H1 (cell line): ENCODE measurements around the gene SEL1L. TPM values are rescaled to one million over a fixed set of nuclear protein-coding genes. Genes with fewer than 3 reads are reported as not detected.

Experiments used
- CTCF ChIA-PET: fragments of 300-600 bp; sonication (Branson Sonifier 250); formaldehyde crosslinking; loops from one replicate; lab custom pipeline; 2021; ENCODE audit not compliant: partially characterized antibody; lab: Charles Lee
- POLR2A ChIA-PET: fragments of 300-600 bp; sonication (Branson Sonifier 250); formaldehyde crosslinking; loops from one replicate; lab custom pipeline; 2021; ENCODE audit warnings: inconsistent platforms; ENCODE audit not compliant: partially characterized antibody; lab: Charles Lee
- DNase-seq, 2 experiments: peaks; one replicate each; pipeline versions ENCODE4 v3.0.0 to v3.0.0-alpha.2; 2010 to 2022; ENCODE audit warnings: low spot score in 2 of 2, low read depth in 1 of 2, mixed read lengths in 1 of 2
- FAIRE-seq: peaks from 2 replicates; lab custom pipeline; 2011; peaks lifted over from hg19 to GRCh38; lab: Jason Lieb, UNC
- H2AFZ ChIP-seq: 2 replicates; pipeline ENCODE4 v1.8.1; 2012; ENCODE audit warnings: low read length, inconsistent platforms
- H2AK5ac ChIP-seq: 2 replicates; pipeline ENCODE4 v1.6.1; 2013; ENCODE audit warnings: low read depth, low read length
- H2BK120ac ChIP-seq: replicated peaks from 2 replicates; pipeline ENCODE3; 2013; ENCODE audit warnings: low read depth, low read length, inconsistent platforms
- H2BK12ac ChIP-seq: 2 replicates; pipeline ENCODE4 v1.6.1; 2013; ENCODE audit warnings: low read depth, low read length
- H2BK15ac ChIP-seq: 2 replicates; pipeline ENCODE4 v1.6.1; 2013; ENCODE audit warnings: low read length
- H2BK20ac ChIP-seq: 2 replicates; pipeline ENCODE4 v1.6.1; 2013; ENCODE audit warnings: low read length
- H2BK5ac ChIP-seq: 2 replicates; pipeline ENCODE4 v1.6.1; 2013; ENCODE audit warnings: low read depth, low read length
- H3K14ac ChIP-seq: 2 replicates; pipeline ENCODE4 v1.6.1; 2013; ENCODE audit warnings: inconsistent platforms; ENCODE audit not compliant: insufficient read length
- H3K18ac ChIP-seq: 2 replicates; pipeline ENCODE4 v1.6.1; 2013; ENCODE audit warnings: low read length; ENCODE audit errors: extremely low read depth
- H3K23ac ChIP-seq: 2 replicates; pipeline ENCODE4 v1.6.1; 2013; ENCODE audit warnings: inconsistent platforms; ENCODE audit not compliant: insufficient read length
- H3K23me2 ChIP-seq: 2 replicates; pipeline ENCODE4 v1.6.1; 2013; ENCODE audit warnings: low read depth, low read length
- H3K27ac ChIP-seq: 2 replicates; pipeline ENCODE4 v1.6.1; 2011; ENCODE audit warnings: low read depth, low read length, inconsistent platforms
- H3K27me3 ChIP-seq, 4 experiments: replicated peaks in 1 of 4; 1 replicate in 1 of 4; 2 replicates in 3 of 4; pipeline versions ENCODE4 v1.6.1 to v1.8.1; 2011 to 2013; ENCODE audit warnings: low read length in 3 of 4, mild to moderate bottlenecking in 3 of 4, inconsistent platforms in 2 of 4, mixed read lengths in 2 of 4, moderate library complexity in 1 of 4; ENCODE audit not compliant: control insufficient read depth in 3 of 4, insufficient read depth in 3 of 4; ENCODE audit errors: extremely low read depth in 1 of 4
- H3K36me3 ChIP-seq, 4 experiments: 2 replicates each; pipeline versions ENCODE4 v1.6.1 to v1.8.1; 2011 to 2013; ENCODE audit warnings: mild to moderate bottlenecking in 4 of 4, low read length in 3 of 4, moderate library complexity in 2 of 4, control low read depth in 1 of 4, inconsistent platforms in 1 of 4; ENCODE audit not compliant: insufficient read depth in 4 of 4, control insufficient read depth in 2 of 4
- H3K4ac ChIP-seq: replicated peaks from 2 replicates; pipeline ENCODE3; 2013; ENCODE audit warnings: low read length, low read depth, mixed read lengths, inconsistent platforms; ENCODE audit not compliant: insufficient read length
- H3K4me1 ChIP-seq, 4 experiments: replicated peaks in 1 of 4; 1 replicate in 1 of 4; 2 replicates in 3 of 4; pipeline versions ENCODE4 v1.6.1 to v1.8.1; 2011 to 2013; ENCODE audit warnings: low read length in 3 of 4, inconsistent platforms in 2 of 4, mixed read lengths in 1 of 4; ENCODE audit not compliant: insufficient read depth in 4 of 4, control insufficient read depth in 3 of 4
- H3K4me2 ChIP-seq, 2 experiments: 2 replicates each; pipeline versions ENCODE4 v1.6.1 to v1.8.1; 2011 to 2013; ENCODE audit warnings: low read depth in 2 of 2, low read length in 2 of 2, control low read depth in 1 of 2, inconsistent platforms in 1 of 2, mild to moderate bottlenecking in 1 of 2; ENCODE audit not compliant: insufficient read depth in 1 of 2
- H3K4me3 ChIP-seq, 4 experiments: fragments of 200-600, 300-600 bp in 1 of 4; sonication (generic), shearing (Covaris generic), sonication (Bioruptor Twin) in 1 of 4; 2 replicates each; pipeline versions ENCODE4 v1.5.1 to v1.8.1; 2011 to 2016; ENCODE audit warnings: low read length in 4 of 4, low read depth in 3 of 4, control low read depth in 2 of 4, inconsistent platforms in 2 of 4, mild to moderate bottlenecking in 2 of 4, mixed read lengths in 1 of 4, moderate library complexity in 1 of 4; ENCODE audit not compliant: insufficient read depth in 2 of 4; ENCODE audit errors: extremely low read depth in 1 of 4
- H3K56ac ChIP-seq: replicated peaks from 2 replicates; pipeline ENCODE3; 2013; ENCODE audit warnings: low read depth, mild to moderate bottlenecking, mixed read lengths, low read length, inconsistent platforms; ENCODE audit not compliant: insufficient read length
- H3K79me1 ChIP-seq: 2 replicates; pipeline ENCODE4 v1.6.1; 2013; ENCODE audit warnings: low read depth, low read length, control low read depth
- H3K79me2 ChIP-seq, 2 experiments: 2 replicates each; pipeline versions ENCODE4 v1.6.1 to v1.8.1; 2012 to 2013; ENCODE audit warnings: low read length in 2 of 2, mild to moderate bottlenecking in 2 of 2, inconsistent platforms in 1 of 2; ENCODE audit not compliant: insufficient read depth in 2 of 2, control insufficient read depth in 1 of 2
- H3K9ac ChIP-seq, 4 experiments: replicated peaks in 1 of 4; 1 replicate in 1 of 4; 2 replicates in 3 of 4; pipeline versions ENCODE4 v1.6.1 to v1.8.1; 2011 to 2013; ENCODE audit warnings: low read depth in 3 of 4, low read length in 3 of 4, control low read depth in 2 of 4, mild to moderate bottlenecking in 2 of 4, moderate library complexity in 2 of 4, inconsistent platforms in 1 of 4; ENCODE audit errors: extremely low read depth in 1 of 4
- H3K9me3 ChIP-seq, 2 experiments: 2 replicates each; pipeline versions ENCODE4 v1.6.1 to v1.8.1; 2012 to 2013; ENCODE audit warnings: mild to moderate bottlenecking in 2 of 2, moderate library complexity in 2 of 2, control low read depth in 1 of 2, inconsistent platforms in 1 of 2, low read depth in 1 of 2, low read length in 1 of 2, mixed read lengths in 1 of 2; ENCODE audit not compliant: insufficient read depth in 2 of 2
- H4K20me1 ChIP-seq, 2 experiments: replicated peaks in 1 of 2; 2 replicates each; pipeline versions ENCODE3 to v1.8.1; 2011 to 2013; ENCODE audit warnings: inconsistent platforms in 2 of 2, low read length in 2 of 2, mild to moderate bottlenecking in 1 of 2; ENCODE audit not compliant: insufficient read depth in 2 of 2, control insufficient read depth in 1 of 2
- H4K5ac ChIP-seq: 2 replicates; pipeline ENCODE4 v1.6.1; 2013; ENCODE audit warnings: low read length, low read depth, mixed read lengths, inconsistent platforms; ENCODE audit not compliant: insufficient read length
- H4K8ac ChIP-seq: 2 replicates; pipeline ENCODE4 v1.8.0; 2013; ENCODE audit warnings: mild to moderate bottlenecking, moderate library complexity, low read length, inconsistent platforms; ENCODE audit not compliant: insufficient read depth; ENCODE audit errors: extremely low read depth
- H4K91ac ChIP-seq: replicated peaks from 2 replicates; pipeline ENCODE3; 2013; ENCODE audit warnings: low read length, mixed read lengths, inconsistent platforms; ENCODE audit not compliant: insufficient read length
- EP300 ChIP-seq, 2 experiments: IDR thresholded peaks; 1 replicate in 1 of 2; 2 replicates in 1 of 2; pipeline ENCODE4 v1.6.1; 2011 to 2012; ENCODE audit warnings: low read depth in 2 of 2, low read length in 2 of 2, mild to moderate bottlenecking in 2 of 2, borderline replicate concordance in 1 of 2, inconsistent platforms in 1 of 2, moderate library complexity in 1 of 2
- POLR2AphosphoS5 ChIP-seq: IDR thresholded peaks from 2 replicates; pipeline ENCODE4 v1.6.1; 2011; ENCODE audit warnings: low read depth, low read length
- YY1 ChIP-seq: IDR thresholded peaks from 2 replicates; pipeline ENCODE4 v1.6.1; 2011; ENCODE audit warnings: low read depth, mild to moderate bottlenecking, low read length
- WGBS, 2 experiments: shearing (Covaris generic) in 1 of 2; methylation state at CpG; one replicate each; pipeline versions ENCODE4 v1.1.6 to v1.1.7; 2013 to 2015; ENCODE audit warnings: low lambda C conversion rate in 2 of 2, mixed read lengths in 2 of 2, inconsistent platforms in 1 of 2, low coverage in 1 of 2, missing lambda C conversion rate in 1 of 2; ENCODE audit not compliant: insufficient replicate concordance in 2 of 2, insufficient coverage in 1 of 2, insufficient read length in 1 of 2; ENCODE audit errors: extremely low coverage in 1 of 2, missing lambda C conversion rate in 1 of 2; 5-methylcytosine and 5-hydroxymethylcytosine counted together
- polyA plus RNA-seq, 7 experiments: library from polyadenylated mRNA; depleted of rRNA in 3 of 7; stranded (reverse) in 5 of 7; unstranded in 2 of 7; fragments of >200 nt in 5 of 7; fragments of 200-250 nt in 2 of 7; gene quantifications; 1 replicate in 5 of 7; 2 replicates in 1 of 7; 4 replicates in 1 of 7; pipeline versions ENCODE4 v1.2.1 to v1.2.3, GENCODE V29; 2011 to 2013; ENCODE audit warnings: missing spikeins in 2 of 7, mixed read lengths in 2 of 7
- total RNA-seq: library from RNA; stranded (reverse); fragmentation: NEBNext Ultra II Directional; extraction: Animal tissue kit (Norgen Biotek cat#: 25700); gene quantifications from 2 replicates; pipeline ENCODE4 v1.2.1, GENCODE V29; 2021

The SEL1L gene
- total and polyA plus RNA-seq, 2 of the 8 experiments (the other 6 are each of a cell fraction or from before 2014, with no cell fraction given), result 4.3 to 34.9 TPM

GRCh38 chr14:81472096-81472800, 61.4 kb downstream of the SEL1L start:
- H3K56ac ChIP-seq, result no peak overlapping the region
- DNase-seq (no peak), FAIRE-seq (peak; percentile 13)
- H4K91ac ChIP-seq, result no peak overlapping the region
- H3K14ac ChIP-seq, result no peak overlapping the region
- H2BK15ac ChIP-seq, result no peak overlapping the region
- no peaks in the 10 kb centered on the region for H3K27me3 ChIP-seq
- no peaks in the 10 kb centered on the region for H3K9me3 ChIP-seq
- H3K9ac ChIP-seq, result no peak overlapping the region
- no peak overlapping the region for H3K27ac ChIP-seq
- no peaks in the 10 kb centered on the region for H3K23me2 ChIP-seq
- H3K4me1 ChIP-seq, result no peaks in the 10 kb centered on the region
- H2BK20ac ChIP-seq, result no peak overlapping the region
- no peaks in the 10 kb centered on the region for H4K20me1 ChIP-seq
- peaks cover 0 to 17% (median 8%) of the 10 kb centered on the region in 4 experiments; a peak in 5 of 8 replicates for H3K36me3 ChIP-seq
- 91% methylated on average over 3 of the region's 3 CpGs; no CpG with 5 or more reads in 1 of the 2 experiments for WGBS, 2 experiments
- POLR2A ChIA-PET, result no interaction called here
- CTCF ChIA-PET, result interaction anchor here (0.7 to 2.3 kb wide), 5 partner anchors 7 to 510 kb away, joined by 3 to 10 read pairs (median 3); no protein-coding TSS in a partner anchor
- H3K4me2 ChIP-seq, result no peak overlapping the region
- H2BK120ac ChIP-seq, result no peak overlapping the region
- no peaks in the 10 kb centered on the region for H3K79me2 ChIP-seq
- H2BK12ac ChIP-seq, result no peak overlapping the region
- H4K5ac ChIP-seq, result no peak overlapping the region
- H3K18ac ChIP-seq, result no peak overlapping the region
- H3K79me1 ChIP-seq, result no peaks in the 10 kb centered on the region
- TF ChIP-seq POLR2AphosphoS5 (peak; percentile 68), YY1 (peak; percentile 11; the same call in 1 of the 2 replicates), EP300 (IDR thresholded peaks at IDR 0.05; ENCODE audit: borderline replicate concordance in 1 of 2, low read depth in 2 of 2, low read length in 2 of 2) (no peak)
- no peak overlapping the region for H3K4me3 ChIP-seq
- no peak overlapping the region for H2BK5ac ChIP-seq
- no peak overlapping the region for H2AK5ac ChIP-seq
- H3K4ac ChIP-seq, result no peak overlapping the region
- no peak overlapping the region for H4K8ac ChIP-seq
- H2AFZ ChIP-seq, result no peak overlapping the region
- H3K23ac ChIP-seq, result no peak overlapping the region
